CD4-positive, alpha-beta T cell treated with Interferon gamma for 1 hour (primary cell): ENCODE results near the gene CLDN14.

Experiments
- DNase-seq: peaks from one replicate; pipeline ENCODE4 v3.0.0-alpha.2; 2020

CLDN14 gene, protein sequence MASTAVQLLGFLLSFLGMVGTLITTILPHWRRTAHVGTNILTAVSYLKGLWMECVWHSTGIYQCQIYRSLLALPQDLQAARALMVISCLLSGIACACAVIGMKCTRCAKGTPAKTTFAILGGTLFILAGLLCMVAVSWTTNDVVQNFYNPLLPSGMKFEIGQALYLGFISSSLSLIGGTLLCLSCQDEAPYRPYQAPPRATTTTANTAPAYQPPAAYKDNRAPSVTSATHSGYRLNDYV

DNA sequence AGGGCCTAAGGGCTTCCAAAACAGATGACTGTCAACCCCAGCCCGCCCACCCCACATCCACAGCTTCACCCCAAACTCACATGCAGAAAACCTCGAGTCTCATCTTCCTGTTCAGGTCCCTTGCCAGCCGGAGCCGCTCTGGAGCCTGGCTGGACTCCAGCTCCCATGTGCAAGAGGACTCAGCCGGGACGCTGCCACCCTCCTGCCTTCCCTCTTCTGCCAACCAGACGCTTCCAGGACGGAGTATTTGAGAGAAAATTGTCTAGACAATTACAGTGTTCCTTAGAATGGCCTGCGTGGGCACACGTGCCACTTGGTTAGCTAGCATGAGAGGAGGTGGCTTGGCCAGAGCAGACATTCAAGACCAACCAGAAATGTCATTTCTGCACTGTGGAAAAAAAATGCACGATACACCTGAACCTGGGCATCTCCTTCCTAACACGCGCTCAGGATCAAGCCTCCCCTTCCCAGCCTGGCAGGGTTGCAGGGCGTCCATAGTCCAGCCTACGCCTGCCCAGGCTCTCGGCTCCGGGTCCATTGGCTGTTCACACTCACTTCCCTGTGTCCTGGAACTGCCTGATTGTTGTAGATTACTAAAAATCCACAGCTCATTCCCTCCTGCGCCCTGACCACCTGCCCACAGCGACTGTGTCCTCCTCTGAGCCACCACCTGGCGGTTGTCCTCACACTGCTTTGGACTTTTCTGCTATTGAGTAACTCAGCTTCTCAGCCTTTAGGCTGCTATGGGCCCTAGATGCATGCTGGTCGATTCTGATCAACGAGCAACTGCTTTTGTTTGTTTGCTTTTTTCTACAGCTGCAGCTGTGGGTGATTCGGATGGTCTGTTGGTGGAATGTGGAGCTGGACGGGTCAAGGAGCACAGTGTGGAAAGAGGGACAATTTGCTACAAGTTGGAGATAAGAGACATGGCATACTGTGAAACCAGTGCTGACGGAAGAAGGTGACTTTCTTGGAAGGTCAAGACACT lies at the start of gene CLDN14:
Gene CLDN14 (minus strand): TSS at position 708 of the 988 bp plus-strand sequence. CDS start 18,427 bp downstream, outside the sequence.
- DNase-seq = no peak

- no peak for DNase-seq
These were observed 48.8 kb upstream of the CLDN14 start for GRCh38 chr21:36528716-36529115.

DNA sequence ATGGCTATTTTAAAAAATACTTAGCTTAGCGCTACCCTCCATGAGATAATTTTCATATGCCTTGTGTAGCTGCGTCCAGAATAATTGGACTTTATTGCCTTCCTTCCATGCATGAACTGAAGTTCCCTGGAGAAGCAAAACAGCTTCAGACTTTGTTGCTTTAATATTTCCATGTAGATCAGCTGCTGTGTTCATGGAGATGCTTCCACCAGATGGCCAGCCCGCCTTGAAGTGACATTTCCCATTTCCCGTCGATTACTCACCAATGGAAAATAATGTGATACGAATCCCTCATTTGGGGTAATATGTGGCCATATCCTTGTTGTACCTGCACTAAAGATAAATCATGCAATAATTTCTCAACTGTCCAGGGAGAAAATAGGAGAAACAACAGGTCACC lies 47.4 kb upstream of the CLDN14 start:
- no peak for DNase-seq

GRCh38 chr21:36526104-36526503 lies 46.2 kb upstream of the CLDN14 start:
- DNase-seq = no peak

- no peak for DNase-seq
These were observed 44.6 kb upstream of the CLDN14 start for GRCh38 chr21:36524477-36524876.

- DNase-seq = no peak
These were observed 42.4 kb upstream of the CLDN14 start for GRCh38 chr21:36522219-36522808.

DNA sequence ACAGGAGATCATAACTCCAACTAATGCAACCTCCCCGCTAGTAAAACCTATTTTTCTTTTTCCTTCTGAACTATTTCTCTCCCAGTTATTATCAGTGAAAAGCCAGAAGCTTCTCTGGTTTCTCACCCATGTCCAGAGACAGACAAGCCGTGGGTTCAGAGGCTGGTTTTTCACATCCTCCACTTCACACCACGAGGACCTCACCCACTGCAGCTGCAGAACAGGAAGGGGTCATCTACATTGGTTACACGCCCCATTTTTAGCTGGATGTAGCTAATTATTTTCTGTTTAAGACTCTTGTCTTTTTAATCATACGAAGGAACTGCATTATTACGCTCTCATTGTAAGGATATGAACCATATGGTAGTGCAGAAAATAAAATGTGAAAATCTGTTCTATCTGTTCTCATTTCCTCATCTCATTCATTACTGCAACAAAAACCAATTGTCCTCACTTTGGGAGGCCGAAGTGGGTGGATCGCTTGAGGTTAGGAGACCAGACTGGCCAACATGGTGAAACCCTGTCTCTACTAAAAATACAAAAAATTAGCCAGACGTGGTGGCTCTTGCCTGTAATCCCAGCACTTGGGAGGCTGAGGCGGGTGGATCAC lies 39.1 kb upstream of the CLDN14 start:
- no peak for DNase-seq

DNA sequence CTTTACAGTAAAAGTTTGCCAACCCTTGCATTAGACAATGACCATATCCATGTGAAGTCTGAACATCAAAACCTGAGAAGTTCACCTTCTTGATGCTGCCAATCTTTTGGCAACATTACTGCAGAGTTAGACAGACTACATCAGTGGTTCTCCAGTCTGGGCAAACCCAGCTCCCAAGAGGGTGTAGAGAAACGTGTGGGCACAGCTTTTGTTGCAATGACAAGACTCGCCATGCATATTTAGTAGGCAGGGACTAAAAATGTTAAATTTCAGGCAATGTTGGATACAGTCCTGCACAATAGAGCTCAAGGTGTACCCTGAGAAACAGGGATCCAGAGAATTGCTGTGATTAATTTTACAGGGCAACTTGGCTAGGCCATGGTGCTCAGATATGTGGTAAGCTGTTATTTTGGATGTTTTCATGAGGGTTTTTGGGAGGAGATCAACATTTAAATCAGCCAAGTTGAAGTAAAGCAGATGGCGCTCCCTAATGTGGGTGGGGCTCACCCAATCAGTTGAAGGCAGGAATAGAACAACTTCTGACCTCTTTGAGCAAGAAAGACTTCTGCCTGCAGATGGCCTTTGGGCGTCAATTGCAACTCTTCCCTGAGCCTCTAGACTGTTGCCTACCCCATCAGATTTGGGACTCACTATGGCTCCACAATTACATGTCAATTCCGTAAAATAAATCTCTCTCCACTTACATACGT lies 37.6 kb upstream of the CLDN14 start:
- no peak for DNase-seq

- DNase-seq = no peak
These were observed 36.4 kb upstream of the CLDN14 start for GRCh38 chr21:36516281-36516680.

GRCh38 chr21:36513430-36513829 lies 33.5 kb upstream of the CLDN14 start:
- peak; percentile 2 for DNase-seq

DNA sequence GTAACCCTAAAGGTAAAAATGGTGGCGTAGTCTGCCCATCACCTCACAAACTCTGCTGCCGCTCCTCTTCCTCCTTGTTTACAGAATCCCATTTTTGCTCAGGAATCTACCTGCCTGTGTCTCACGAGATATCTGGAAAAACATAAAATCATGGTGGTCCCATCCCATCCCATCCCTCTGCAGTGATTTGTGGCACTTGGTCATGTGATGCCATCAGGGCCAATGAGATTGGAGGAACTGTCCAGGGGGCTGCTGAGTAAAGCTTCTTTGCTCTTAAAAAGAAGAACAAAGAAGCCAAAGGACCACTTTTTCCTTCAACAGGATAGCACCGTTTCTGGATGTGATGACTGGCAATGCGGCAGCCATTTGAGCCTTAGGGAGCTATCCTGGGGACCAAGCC lies 33.0 kb upstream of the CLDN14 start:
- no peak for DNase-seq

DNA sequence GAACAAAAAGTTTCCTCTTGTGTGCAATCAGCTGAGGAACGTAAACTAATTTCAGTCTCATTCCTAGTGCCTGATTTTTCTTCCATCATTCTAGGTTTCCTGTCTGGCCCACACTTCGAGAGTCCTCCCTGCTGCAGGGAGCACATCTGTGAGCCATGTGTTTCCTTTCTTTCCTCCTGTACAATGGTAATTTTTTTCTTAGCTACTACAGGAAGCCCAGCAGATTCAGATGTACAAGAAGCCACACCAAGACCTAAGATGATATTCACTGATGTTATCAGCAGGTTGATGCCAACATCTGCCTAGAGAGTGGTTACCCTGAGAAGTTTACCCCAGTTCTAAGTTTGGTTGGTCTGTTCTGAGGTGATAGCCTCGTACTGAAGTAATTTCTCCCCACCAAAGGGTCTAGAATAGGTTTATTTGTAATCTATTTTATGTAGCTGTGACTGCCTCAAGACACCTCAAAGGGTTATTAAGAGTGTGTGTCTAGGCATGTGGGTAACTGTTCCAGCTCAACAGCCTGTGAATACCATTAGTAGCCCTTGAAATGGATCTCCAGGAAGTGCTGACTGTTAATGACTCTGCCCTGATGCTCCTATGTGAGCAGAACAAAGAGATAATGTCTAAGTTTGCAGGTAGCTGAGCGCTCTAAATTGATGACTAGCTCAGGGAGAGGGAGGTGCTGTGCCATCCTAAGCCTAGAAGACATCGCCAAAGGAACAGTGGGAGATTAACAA lies 31.7 kb upstream of the CLDN14 start:
- no peak for DNase-seq

GRCh38 chr21:36510911-36511310 lies 31.0 kb upstream of the CLDN14 start:
- no peak for DNase-seq

DNA sequence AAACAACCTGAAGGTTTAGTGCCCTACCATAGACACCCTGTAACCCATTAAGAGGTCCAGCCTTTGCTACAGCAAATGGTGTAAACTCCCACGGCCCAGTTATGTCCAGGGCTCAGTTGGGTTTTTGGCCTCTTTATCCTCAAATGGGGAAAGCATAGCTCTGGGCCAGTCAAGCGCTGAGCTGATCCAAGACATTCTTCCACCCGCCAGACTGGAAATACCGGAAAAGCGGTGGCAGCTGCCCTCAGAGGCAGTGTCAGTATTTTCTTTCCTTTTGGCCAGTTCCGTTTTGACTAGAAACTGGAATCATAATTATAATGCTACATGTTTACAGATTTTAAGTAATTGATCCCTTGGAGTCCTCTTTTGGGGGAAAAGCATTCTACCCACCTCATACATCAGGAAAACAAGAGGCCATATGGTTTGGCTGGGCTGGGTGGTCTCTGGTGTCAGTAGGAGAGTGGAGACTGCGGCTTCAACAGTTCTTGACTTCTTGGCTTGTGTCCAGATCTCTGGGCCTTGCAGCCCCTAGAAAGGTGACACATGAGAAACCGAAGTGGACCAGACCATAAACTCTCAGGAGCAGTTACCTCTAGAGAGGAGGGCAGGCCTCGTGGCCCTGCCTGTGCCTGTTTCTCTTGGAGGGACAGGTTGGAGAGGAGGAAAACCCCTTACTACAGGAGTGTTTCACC lies 30.2 kb upstream of the CLDN14 start:
- DNase-seq = no peak

- DNase-seq = no peak
These were observed 29.0 kb upstream of the CLDN14 start for GRCh38 chr21:36508948-36509347.

DNA sequence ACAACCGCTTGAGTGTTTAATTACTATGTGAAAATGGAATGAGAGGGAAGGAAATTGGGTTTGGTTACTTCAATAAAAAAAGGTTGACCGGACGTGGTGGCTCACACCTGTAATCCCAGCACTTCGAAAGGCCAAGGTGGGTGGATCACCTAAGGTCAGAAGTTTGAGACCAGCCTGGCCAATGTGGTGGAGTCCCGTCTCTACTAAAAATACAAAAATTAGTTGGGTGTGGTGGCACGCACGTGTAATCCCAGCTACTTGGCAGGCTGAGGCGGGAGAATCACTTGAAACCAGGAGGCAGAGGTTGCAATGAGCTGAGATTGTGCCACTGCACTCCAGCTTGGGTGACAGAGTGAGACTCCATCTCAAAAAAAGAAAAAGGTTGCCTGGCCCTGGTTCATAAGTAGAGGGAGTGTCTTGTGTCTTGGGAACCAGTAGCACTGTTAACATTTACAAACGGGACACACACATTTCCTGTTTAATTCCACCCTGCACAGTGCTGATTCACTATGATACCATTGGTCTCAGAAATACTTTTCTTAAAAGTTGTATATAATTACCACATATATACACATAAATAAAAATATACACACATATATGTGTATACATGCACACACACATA lies 27.6 kb upstream of the CLDN14 start:
- no peak for DNase-seq

DNA sequence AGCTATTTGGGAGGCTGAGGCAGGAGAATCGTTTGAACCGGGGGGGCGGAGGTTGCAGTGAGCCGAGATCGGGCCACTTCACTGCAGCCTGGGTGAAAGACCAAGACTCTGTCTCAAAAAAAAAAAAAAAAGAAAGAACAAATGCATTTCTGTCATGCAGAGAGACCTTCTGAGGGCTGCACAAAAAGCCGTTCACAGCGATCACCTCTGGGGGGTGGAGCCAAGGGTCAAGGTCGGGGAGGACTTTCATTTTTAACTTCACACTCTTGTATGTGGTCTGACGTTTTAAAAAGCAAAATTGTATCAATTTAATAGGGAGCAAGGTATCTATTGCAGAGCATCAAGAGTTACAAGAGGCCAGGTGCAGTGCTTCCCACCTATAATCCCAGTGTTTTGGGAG lies 26.6 kb upstream of the CLDN14 start:
- no peak for DNase-seq

GRCh38 chr21:36504067-36505058 lies 24.4 kb upstream of the CLDN14 start:
- no peak for DNase-seq

- no peak for DNase-seq
These were observed 22.4 kb upstream of the CLDN14 start for GRCh38 chr21:36502365-36502764.

DNA sequence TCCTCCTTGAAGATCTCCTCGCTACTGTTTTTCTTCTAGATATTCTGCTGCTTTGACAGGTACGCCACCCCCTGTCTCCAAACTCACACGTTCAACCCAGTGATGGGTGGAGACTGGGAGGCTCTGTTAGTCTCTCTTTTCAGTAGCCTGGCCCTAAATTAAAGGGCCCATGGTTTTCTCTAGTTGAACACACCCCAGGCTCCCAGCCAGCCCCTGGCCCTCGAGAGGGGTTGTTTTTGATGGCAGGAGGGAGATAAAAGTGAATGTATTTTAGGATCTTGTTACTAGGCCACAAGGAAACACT lies 21.6 kb upstream of the CLDN14 start:
- no peak for DNase-seq
